ENCODE data around the gene CCDC9B. TPM values are rescaled to one million over a fixed set of nuclear protein-coding genes. Genes with fewer than 3 reads are reported as not detected.

The CCDC9B gene
- 1.4 to 1.8 TPM (median 1.8 TPM) in 3 replicates for total RNA-seq (2021)
- percentile 22 among the genes with signal in this experiment for Bru-seq, nascent RNA
- long read RNA-seq, experiment 1, partial matches to known transcripts = 1 of 1 reads
- long read RNA-seq, experiment 1, other reads (novel, unspliced or antisense) = 0 of 1 reads
- long read RNA-seq, experiment 2 = 0 reads
- long read RNA-seq, experiment 3 = 0 reads

- ATAC-seq (no peak), DNase-seq (ENCODE audit: low spot score) (no peak)
- Mint-ChIP-seq H3K4me1 (peaks cover 33% of the 10 kb centered on the region), H3K27ac (no peak within 1 kb of the TSS), H3K4me3 (no peak within 1 kb of the TSS), H3K27me3 (ENCODE audit: low read depth) (peaks cover 5% of the 10 kb centered on the region), H3K9me3 (no peaks in the 10 kb centered on the region), H3K36me3 (no peaks in the 10 kb centered on the region)
- POLR2A ChIA-PET = interaction anchor here (0.9 to 1.6 kb wide), 3 partner anchors 18 to 42 kb away, joined by 3 to 4 read pairs (median 3); partner anchors contain the start of genes INAFM2 and KNSTRN
- CTCF ChIA-PET = interaction anchor here (0.6 to 9.6 kb wide), 17 partner anchors 12 to 167 kb away, joined by 3 to 264 read pairs (median 14); partner anchors contain the start of genes ANKRD63, BAHD1, INAFM2 and KNSTRN
- TF ChIP-seq CBFB (CRISPR knock-in tag; IDR thresholded peaks at IDR 0.05; ENCODE audit: low read depth) (no peak), SP1 (CRISPR knock-in tag; conservative IDR thresholded peaks at IDR 0.05) (no peak), ATF1 (CRISPR knock-in tag; IDR thresholded peaks at IDR 0.05) (no peak), ZSCAN18 (CRISPR knock-in tag; IDR thresholded peaks at IDR 0.05) (no peak), AFF4 (CRISPR knock-in tag; IDR thresholded peaks at IDR 0.05; ENCODE audit: borderline replicate concordance) (no peak), ZNF425 (CRISPR knock-in tag; conservative IDR thresholded peaks at IDR 0.05) (no peak), ZNF138 (CRISPR knock-in tag; conservative IDR thresholded peaks at IDR 0.05) (no peak), SOX15 (CRISPR knock-in tag; IDR thresholded peaks at IDR 0.05) (no peak), E2F1 (CRISPR knock-in tag; IDR thresholded peaks at IDR 0.05) (no peak), MYBL2 (CRISPR knock-in tag; IDR thresholded peaks at IDR 0.05) (no peak), KAT7 (CRISPR knock-in tag; IDR thresholded peaks at IDR 0.05; ENCODE audit: borderline replicate concordance) (no peak), CREM (CRISPR knock-in tag; IDR thresholded peaks at IDR 0.05) (no peak), ZNF423 (CRISPR knock-in tag; IDR thresholded peaks at IDR 0.05) (no peak), ZNF512 (CRISPR knock-in tag; IDR thresholded peaks at IDR 0.05; ENCODE audit: borderline replicate concordance) (no peak)
Observed at GRCh38 chr15:40340740-40341400, at the start of gene CCDC9B. Gene CCDC9B (minus strand): TSS chr15:40340939. CDS start chr15:40340819, 120 bp downstream.

Measured in WTC11 (cell line).